ENCODE results near the gene SNX4.
"Not testable (repeated sequence)": the region's sequence is repeated elsewhere in the genome, so short reads cannot be mapped to it uniquely, and the experiment has no call there.

Gene SNX4

GRCh38 chr3:125481786-125482185 is 38.2 kb downstream of the SNX4 start:
- H3K27ac ChIP-seq (ENCODE audit: low read depth, low read length): no peak overlapping the region
- H4K20me1 ChIP-seq (ENCODE audit: control insufficient read depth, insufficient read depth, low read depth, low read length): no peaks in the 10 kb centered on the region
- H3K79me2 ChIP-seq (ENCODE audit: control insufficient read depth, low read length): no peaks in the 10 kb centered on the region
- H3K9me3 ChIP-seq (ENCODE audit: control insufficient read depth, insufficient read depth, low read length): no peaks in the 10 kb centered on the region
- H3K36me3 ChIP-seq (ENCODE audit: control insufficient read depth, low read length): peaks cover 17% of the 10 kb centered on the region
- no peaks in the 10 kb centered on the region for H3F3A ChIP-seq (ENCODE audit: control insufficient read depth, insufficient read depth)
- no peaks in the 10 kb centered on the region for H3K27me3 ChIP-seq (ENCODE audit: control insufficient read depth, low read length)
- H3K9me2 ChIP-seq (replicated peaks; ENCODE audit: control insufficient read depth, low read length): no peaks in the 10 kb centered on the region
- TF ChIP-seq, protein P1, sequence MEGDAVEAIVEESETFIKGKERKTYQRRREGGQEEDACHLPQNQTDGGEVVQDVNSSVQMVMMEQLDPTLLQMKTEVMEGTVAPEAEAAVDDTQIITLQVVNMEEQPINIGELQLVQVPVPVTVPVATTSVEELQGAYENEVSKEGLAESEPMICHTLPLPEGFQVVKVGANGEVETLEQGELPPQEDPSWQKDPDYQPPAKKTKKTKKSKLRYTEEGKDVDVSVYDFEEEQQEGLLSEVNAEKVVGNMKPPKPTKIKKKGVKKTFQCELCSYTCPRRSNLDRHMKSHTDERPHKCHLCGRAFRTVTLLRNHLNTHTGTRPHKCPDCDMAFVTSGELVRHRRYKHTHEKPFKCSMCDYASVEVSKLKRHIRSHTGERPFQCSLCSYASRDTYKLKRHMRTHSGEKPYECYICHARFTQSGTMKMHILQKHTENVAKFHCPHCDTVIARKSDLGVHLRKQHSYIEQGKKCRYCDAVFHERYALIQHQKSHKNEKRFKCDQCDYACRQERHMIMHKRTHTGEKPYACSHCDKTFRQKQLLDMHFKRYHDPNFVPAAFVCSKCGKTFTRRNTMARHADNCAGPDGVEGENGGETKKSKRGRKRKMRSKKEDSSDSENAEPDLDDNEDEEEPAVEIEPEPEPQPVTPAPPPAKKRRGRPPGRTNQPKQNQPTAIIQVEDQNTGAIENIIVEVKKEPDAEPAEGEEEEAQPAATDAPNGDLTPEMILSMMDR (IDR thresholded peaks at IDR 0.05; ENCODE audit: low read depth, low read length, poor library complexity, severe bottlenecking): no peak
- no peak for TF ChIP-seq EZH2phosphoT487 (IDR thresholded peaks at IDR 0.05; ENCODE audit: borderline replicate concordance, low read length)
- H3K4me3 ChIP-seq (ENCODE audit: low read length): no peak overlapping the region
- no peak overlapping the region for H3K4me2 ChIP-seq (ENCODE audit: low read length)
- H3K4me1 ChIP-seq (ENCODE audit: control insufficient read depth, low read length): no peaks in the 10 kb centered on the region

DNA sequence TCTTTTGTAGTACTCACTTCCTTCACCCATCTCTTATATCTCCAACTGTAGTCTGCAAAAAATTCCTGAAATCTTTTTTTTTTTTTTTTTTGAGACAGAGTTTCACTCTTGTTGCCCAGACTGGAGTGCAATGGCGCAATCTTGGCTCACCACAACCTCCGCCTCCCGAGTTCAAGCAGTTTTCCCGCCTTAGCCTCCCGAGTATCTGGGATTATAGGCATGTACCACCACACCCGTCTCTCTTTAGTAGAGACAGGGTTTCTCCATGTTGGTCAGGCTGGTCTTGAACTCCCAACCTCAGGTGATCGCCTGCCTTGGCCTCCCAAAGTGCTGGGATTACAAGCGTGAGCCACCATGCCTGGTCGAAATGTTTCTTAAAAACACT is 38.6 kb downstream of the SNX4 start:
- H3K27ac ChIP-seq (ENCODE audit: low read depth, low read length); H3K27me3 ChIP-seq (ENCODE audit: control insufficient read depth, low read length); H4K20me1 ChIP-seq (ENCODE audit: control insufficient read depth, insufficient read depth, low read depth, low read length); H3K9me2 ChIP-seq (replicated peaks; ENCODE audit: control insufficient read depth, low read length); H3K9me3 ChIP-seq (ENCODE audit: control insufficient read depth, insufficient read depth, low read length); H3K4me3 ChIP-seq (ENCODE audit: low read length); H3F3A ChIP-seq (ENCODE audit: control insufficient read depth, insufficient read depth); H3K79me2 ChIP-seq (ENCODE audit: control insufficient read depth, low read length); H3K4me1 ChIP-seq (ENCODE audit: control insufficient read depth, low read length); H3K4me2 ChIP-seq (ENCODE audit: low read length): not testable (repeated sequence)
- peaks cover 18% of the 10 kb centered on the region for H3K36me3 ChIP-seq (ENCODE audit: control insufficient read depth, low read length)

DNA sequence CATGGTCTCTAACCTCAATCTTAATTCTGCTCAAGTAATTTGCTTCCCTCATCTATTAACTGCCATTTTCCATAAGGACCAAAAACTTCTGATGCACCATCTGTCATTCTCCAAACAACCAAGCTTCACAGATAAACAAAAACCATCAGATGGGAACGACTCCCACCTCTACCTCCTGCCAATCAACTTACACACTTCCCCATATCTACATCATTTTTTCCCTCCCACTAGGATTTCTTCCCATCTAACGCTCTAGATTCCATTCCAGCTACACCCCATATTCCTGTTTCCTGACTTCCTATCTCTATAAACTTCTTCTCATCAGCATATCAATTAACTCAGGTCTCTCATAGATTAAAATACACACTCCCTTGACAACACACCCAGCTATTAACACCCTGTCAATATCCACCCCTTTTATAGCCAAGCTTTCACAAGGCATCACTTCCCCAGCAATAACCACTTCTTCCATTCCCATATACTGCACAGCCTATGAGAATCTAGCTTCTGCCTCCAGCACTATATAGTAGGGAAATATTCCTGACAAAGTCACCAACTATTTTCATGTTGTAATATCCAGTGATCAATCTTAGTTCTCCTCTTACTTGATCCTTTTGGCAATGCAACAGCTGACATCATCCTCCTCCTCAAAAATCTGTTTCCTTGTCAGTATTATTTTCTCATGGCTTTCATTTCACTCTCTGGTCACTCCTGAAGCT is 39.2 kb downstream of the SNX4 start:
- H3K9me2 ChIP-seq (replicated peaks; ENCODE audit: control insufficient read depth, low read length): no peaks in the 10 kb centered on the region
- H3K36me3 ChIP-seq (ENCODE audit: control insufficient read depth, low read length): peaks cover 18% of the 10 kb centered on the region
- no peak overlapping the region for H3K4me3 ChIP-seq (ENCODE audit: low read length)
- H3K4me1 ChIP-seq (ENCODE audit: control insufficient read depth, low read length): no peaks in the 10 kb centered on the region
- TF ChIP-seq, protein P1 (IDR thresholded peaks at IDR 0.05; ENCODE audit: low read depth, low read length, poor library complexity, severe bottlenecking): no peak
- H3K27ac ChIP-seq (ENCODE audit: low read depth, low read length): no peak overlapping the region
- no peaks in the 10 kb centered on the region for H3K79me2 ChIP-seq (ENCODE audit: control insufficient read depth, low read length)
- no peaks in the 10 kb centered on the region for H3K27me3 ChIP-seq (ENCODE audit: control insufficient read depth, low read length)
- no peaks in the 10 kb centered on the region for H4K20me1 ChIP-seq (ENCODE audit: control insufficient read depth, insufficient read depth, low read depth, low read length)
- no peak overlapping the region for H3K4me2 ChIP-seq (ENCODE audit: low read length)
- no peaks in the 10 kb centered on the region for H3F3A ChIP-seq (ENCODE audit: control insufficient read depth, insufficient read depth)
- H3K9me3 ChIP-seq (ENCODE audit: control insufficient read depth, insufficient read depth, low read length): no peaks in the 10 kb centered on the region

DNA sequence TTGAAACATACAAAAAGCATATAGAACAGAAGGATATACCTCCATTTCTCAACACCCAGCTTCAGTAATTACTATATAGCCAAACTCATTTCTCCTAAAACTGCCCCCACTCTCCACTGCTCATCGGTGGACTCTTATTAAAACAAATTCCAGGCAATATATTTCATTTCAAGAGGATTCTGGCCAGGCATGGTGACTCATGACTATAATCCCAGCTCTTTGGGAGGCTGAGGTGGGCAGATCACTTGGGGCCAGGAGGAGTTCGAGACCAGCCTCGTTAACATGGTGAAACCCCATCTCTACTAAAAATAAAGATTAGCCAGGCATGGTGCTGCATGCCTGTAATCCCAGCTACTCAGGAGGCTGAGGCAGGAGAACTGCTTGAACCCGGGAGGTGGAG is 40.9 kb downstream of the SNX4 start:
- TF ChIP-seq EZH2phosphoT487 (IDR thresholded peaks at IDR 0.05; ENCODE audit: borderline replicate concordance, low read length): no peak
- TF ChIP-seq, protein P1 (IDR thresholded peaks at IDR 0.05; ENCODE audit: low read depth, low read length, poor library complexity, severe bottlenecking): no peak
- no peak overlapping the region for H3K27ac ChIP-seq (ENCODE audit: low read depth, low read length)
- H3K27me3 ChIP-seq (ENCODE audit: control insufficient read depth, low read length): no peaks in the 10 kb centered on the region
- H3F3A ChIP-seq (ENCODE audit: control insufficient read depth, insufficient read depth): no peaks in the 10 kb centered on the region
- H3K36me3 ChIP-seq (ENCODE audit: control insufficient read depth, low read length): peaks cover 18% of the 10 kb centered on the region
- H3K4me2 ChIP-seq (ENCODE audit: low read length): no peak overlapping the region
- no peaks in the 10 kb centered on the region for H3K9me2 ChIP-seq (replicated peaks; ENCODE audit: control insufficient read depth, low read length)
- H4K20me1 ChIP-seq (ENCODE audit: control insufficient read depth, insufficient read depth, low read depth, low read length): no peaks in the 10 kb centered on the region
- H3K4me1 ChIP-seq (ENCODE audit: control insufficient read depth, low read length): no peaks in the 10 kb centered on the region
- H3K79me2 ChIP-seq (ENCODE audit: control insufficient read depth, low read length): no peaks in the 10 kb centered on the region
- H3K4me3 ChIP-seq (ENCODE audit: low read length): no peak overlapping the region
- H3K9me3 ChIP-seq (ENCODE audit: control insufficient read depth, insufficient read depth, low read length): no peaks in the 10 kb centered on the region

All from DOHH2 (cell line).